NOMO-1 treated with dmso at 0.1 percent for 144 hours (cell line): ENCODE measurements around the gene ADD2.

Experiments used
- DNase-seq: peaks from one replicate; lab custom pipeline; 2025; ENCODE audit not compliant: unreplicated experiment; lab: John Stamatoyannopoulos, UW

ADD2 gene

DNA sequence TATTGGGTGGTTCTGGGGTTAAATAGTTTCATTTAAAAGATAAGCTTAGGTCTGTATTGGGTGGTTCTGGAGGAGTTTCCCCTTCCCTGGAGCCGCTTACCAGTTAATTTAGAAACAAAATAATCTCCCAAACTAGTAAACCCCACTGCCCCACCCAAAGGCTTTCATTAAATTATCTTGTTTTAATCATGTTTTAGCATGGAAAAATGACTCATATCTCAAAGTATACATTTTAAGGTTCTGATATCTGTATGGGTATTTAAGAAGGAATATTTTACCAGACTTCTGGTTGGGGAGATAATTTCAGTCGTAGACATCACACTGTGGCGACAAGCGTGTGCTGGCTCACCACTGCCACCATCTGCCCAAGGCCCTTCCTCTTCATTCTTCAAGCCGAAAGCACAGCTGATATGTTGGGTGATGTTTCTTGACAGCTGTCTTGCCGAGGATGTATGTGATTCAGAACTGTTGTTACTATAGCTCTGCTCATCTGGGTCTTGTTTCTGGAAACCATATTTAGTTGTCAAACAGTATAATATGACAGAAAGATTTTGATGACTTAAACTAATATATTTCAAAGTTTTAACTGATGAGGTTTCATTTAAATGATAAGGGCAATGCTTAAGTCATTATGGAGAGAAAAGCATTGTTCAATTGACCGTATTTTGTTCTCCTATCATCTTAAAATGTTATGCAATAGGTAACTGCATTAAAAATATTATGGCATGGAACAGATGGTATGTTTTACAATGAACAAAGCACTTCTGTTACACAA lies 17.3 kb upstream of the ADD2 start:
- DNase-seq: peak; percentile 56

DNA sequence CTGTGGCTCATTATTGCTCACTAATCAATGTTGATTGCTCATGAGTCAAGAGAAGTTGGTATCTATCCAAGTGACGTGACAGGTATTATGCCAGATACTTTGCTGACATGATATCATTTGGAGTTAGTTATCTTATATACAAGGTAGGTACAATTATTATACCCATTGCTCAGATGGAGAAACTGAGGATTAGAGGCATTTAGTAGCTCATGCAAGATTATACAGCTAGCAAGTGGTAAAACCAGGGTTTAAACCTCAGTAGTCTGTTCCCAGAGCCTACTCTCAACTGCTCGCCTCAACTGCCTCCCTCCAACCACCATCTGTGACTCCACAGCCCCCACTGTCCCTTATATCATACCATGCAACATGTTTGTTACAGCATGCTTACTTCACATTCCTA lies 16.3 kb upstream of the ADD2 start:
- no peak for DNase-seq

DNA sequence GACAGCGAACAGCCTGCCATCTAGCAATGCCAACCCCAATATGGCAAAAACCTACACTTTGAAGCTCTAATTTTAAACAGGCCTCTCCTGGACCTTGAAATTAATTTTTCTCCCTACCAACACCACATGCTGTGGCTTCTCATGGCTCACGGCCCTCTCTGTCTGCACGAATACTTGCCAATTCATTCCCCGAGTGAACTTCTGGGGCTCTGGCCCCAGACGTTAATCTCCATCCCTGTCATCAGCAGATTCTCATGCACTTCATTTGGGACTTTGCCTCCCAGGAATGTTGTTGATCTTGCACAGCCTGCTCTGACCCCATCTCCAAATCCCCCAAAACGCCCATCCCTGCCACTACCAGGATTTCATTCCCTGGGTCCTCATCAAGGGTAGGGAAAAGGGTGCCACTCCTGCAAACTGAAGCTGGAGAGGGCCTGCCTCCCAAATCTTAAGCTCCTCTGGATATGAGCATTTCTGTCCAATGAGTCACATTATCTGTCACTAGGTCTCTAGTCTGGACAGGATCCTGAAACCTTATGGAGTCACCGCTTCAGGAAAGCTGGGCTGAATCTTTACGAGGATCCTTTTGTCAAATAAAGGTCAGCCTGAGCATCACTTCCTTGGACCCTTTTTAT lies 12.0 kb upstream of the ADD2 start:
- DNase-seq: no peak

DNA sequence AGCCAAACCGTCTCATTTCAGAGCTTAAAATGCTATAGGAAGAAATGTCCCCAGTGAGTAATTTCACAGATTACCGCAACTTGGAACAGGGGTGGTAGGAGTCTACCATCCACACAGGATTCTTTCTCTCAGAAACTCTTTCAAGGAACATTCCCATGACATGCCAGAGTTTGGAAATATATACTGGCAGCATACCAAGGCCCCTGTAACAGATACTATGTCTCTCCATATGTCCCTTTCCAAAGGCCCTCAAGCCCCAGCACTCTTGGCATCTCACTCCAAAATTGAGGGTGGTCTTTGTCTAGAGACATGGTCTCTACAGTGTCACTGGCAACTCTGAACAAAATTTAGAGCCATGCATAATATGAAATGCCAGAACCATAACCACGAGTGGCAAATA lies 11.5 kb upstream of the ADD2 start:
- no peak for DNase-seq

DNA sequence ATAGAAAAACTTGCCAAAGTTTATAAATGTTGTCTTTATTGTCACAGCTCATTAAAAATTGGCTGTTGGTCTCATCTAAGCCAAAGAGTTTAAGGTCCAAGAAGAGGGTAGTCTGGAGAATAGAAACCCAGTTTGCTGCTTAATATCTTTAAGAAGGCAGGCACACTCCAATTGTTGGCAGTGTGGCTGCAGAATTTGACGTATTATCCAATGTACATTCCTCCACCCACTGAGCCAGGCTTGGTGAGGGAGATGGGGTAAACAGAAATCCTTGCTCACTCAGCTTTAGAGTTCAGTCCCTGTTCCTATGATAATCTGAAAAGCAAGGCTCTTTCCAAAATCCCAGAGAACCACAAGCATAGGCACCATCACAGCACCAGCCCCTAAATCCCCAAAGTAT lies 10.7 kb upstream of the ADD2 start:
- DNase-seq: no peak

DNA sequence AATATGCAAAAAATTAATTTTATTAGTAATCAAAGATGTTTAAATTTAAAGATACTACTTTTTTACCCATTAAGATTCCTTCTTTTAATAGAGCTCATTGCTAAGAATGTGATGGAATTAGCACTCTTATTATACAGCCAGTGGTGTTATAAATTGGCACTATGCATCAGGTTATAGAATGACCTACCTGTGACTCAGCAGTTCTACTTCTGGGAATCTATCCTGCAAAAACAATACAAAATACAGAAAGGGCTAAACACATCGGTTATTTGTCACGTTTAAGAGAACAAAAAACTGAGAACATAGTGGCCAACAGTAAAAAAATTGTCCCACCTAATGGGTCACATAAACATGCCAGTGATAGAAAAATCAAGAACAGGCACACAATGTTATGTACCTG lies 9.4 kb upstream of the ADD2 start:
- no peak for DNase-seq

DNA sequence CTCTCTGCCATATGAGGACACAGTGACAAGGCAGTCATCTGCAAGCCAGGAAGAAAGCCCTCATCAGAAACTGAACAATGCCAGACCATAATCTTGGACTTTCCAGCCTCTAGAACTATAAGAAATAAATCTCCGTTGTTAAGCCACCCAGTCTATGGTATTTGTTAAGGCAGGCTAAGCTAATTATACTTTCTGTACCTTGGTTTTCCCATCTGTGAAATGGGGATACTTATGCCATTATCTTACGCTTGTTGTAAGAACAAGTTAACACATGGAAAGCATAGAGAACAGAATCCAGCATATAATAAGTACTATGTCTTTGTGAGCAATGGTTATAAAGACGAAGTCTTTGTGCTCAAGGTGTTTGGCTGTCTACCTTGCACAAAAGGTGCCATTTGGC lies 8.3 kb upstream of the ADD2 start:
- DNase-seq: no peak

DNA sequence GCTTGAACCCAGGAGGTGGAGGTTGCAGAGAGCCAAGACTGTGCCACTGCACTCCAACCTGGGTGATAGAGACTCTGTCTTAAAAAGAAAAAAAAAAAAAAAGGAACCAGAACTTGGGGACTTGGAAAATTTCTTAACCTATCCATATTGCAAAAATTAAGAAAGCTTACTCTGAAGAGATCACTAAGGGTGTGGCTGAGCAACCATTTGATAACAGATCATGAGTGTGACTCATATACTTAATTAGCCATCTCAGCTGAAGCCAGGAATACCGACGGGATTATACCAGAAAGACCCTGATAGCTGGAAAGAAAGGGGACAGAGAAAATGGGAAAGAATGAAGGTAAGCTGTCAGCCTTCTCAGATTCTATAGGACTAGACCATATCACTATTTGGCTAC lies 7.1 kb upstream of the ADD2 start:
- no peak for DNase-seq

DNA sequence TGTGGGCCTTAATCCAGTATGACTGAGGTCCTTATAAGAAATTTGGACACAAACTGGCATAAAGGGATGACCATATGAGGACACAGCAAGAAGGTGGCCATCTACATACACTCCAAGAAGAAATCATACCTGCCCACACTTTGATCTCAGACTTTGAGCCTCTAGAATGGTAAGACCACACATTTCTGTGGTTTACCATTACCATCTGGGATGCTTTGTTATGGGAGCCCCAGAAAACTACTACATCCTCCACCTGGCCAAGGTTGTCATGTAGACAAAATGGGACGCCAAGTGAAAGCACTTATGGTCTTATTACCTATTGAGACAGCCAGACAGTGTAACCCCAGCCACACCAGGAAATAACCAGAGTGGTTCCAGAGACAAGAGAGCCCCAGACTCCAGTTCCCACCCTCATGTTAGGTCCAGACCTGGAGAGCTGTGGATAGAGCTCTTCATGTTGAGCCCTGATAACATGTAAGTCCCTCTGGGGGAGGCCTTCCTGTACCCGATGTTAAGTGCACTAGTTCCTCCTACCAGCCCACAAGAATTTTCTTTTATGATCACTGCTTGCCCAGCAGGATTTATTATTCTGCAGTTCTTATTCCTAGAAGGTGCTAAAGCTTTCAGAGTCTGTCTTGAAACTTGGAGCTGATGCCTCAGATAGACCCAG lies 4.6 kb upstream of the ADD2 start:
- no peak for DNase-seq

DNA sequence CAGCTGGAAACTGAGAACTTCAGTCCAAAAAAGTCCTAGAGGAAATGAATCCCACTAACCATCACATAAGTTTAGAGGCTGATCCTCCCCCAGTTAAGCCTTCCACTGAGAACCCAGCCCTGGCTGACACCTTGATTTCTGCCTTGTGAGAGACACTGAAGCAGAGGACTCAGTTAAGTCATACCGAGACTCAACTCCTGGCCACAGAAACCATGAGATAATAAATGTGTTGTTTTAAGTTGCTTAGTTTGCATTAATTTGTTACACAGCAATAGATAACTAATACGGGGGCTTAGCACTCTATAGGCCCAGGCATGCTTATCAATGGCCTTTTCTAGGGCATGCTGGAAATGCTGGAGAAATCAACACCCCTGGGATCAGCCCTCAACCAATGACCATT lies 3.4 kb upstream of the ADD2 start:
- DNase-seq: no peak

DNA sequence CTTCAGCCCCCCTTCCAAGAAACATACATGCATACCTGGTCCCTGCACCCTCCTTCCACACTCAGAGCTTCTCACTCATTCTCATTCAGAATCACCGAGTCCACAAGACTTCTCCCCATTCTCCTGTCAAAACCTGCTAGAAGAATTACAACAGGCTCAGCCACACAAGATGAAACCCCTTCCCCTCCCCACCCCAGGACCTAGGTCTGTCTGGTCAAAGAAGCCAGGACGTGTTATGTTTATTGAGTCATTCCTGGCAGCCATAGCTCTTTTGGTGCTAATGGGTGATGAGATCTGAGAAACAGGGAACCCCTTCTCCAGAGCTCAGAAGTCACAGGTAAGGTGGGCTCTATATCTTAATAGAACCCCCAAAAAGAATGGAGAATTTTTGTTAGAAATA lies 1.4 kb upstream of the ADD2 start:
- DNase-seq: no peak

DNA sequence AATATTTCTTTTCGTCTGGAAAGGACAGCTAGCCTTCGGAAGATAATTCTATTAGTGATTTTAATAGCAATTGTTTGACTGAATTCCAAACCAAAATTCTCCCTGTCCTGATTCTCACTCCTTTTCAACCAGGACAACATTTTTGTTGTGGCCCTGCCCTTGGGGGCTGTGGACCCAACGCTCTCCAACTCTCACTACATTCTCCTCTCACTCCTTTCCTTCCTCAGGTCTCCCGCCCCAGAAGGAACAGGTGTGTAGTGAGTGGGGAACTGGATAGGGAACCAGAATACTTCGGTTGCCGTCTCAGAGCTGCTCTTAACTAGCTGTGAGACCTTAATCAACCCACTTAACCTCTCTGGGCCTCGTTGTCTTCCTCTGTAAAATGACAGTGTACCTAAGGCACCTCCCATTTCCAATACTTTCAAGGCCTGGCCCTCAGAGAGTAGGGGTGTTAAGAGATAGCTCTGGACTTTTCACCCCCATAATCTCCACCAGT lies 638 bp upstream of the ADD2 start:
- DNase-seq: no peak

DNA sequence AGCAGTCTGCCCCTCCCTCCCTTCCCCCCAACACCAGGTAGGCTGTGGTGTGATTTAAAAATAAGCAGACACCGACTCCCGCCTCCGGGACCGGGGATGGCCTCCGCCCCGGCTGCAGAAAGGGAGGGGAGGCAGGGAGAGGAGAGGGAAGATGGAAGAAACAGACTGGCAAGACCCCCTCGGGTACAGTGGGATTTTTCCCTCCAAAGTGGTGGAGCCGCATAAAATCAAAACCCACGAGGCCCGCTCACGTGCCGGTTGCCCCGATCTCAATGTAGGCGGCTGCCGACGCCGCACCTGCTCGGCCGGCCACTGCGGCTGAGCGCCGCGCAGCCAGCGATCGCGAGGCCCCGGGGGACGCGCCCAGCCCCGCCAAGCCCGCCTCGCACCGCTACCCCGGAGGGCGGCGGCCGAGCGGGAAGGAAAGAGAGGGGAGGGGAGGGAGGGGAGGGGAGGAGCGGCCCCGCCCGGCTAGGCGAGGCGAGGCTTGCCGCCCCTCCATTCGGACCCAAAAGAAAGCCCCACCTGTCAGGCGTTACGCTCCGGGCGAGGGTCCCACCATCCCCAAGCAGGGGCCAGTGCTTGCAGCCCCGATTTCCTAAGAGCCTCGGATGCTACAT lies 811 bp downstream of the ADD2 start:
- no peak for DNase-seq

DNA sequence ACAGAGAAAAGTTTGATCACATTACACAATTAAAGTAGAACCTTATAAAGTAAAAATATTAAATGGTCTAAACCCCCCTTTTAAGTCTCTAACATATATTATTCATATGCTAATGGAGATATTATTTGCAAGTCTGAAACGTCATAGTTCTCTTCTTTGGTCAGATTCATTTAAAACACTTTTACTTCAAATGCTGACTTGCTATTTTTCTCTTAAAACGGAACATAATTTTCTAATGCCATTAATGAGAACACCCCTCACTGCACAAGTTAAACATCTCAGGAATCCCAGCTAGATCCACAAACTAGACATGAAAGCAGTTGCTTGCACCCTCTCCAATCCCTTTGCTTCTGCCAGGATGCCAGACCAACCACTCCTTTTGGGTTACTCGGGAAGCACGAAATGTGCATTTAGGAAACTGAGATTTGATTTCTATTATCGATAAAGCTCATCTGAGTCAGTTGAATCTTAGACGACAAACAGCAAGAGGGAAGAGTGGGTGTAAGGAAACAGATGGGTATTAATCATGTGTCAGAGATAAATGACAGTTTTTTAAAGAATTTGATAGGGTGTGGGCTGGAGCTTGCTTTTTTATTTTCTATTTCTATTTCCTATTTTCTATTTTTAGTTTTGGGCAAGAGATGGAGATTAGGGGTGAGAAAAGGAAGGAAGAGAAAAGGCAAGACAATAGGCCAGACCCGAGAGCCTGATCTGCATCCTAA lies 1.5 kb downstream of the ADD2 start:
- DNase-seq: no peak

DNA sequence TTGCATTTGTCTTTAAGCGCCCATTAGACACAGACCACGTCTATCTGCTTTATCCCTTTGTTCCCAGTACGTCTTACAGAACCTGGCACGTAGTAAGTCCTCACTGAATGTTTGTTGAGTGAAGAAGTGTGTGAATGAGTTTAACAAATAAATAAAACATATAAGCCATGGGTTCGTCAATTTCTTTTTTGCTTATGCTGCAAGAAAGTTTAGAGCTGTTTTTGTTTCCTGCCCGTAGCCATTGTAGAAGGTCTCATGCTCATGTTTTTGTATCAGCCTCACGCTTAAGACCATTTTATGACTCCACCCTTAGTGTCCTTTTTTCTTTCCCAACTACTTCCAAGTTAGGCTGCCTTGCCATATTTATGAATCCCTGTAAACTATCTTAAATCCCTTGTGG lies 2.5 kb downstream of the ADD2 start:
- no peak for DNase-seq

DNA sequence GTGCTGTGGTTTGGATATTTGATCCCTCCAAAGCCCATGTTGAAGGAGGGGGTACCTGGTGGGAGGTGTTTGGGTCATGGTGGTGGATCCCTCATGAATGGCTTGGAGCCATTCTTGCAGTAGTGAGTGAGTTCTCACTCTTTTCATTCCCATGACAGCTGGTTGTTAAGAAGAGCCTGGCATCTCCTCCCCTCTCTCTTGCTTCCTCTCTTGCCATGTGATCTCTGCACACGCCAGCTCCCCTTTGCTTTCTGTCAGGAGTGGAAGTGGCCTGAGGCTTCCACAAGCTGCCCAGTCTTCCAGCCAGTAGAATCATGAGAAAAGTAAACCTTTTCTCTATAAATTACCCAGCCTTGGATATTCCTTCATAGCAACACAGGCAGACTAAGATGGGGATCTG lies 8.6 kb downstream of the ADD2 start:
- no peak for DNase-seq

DNA sequence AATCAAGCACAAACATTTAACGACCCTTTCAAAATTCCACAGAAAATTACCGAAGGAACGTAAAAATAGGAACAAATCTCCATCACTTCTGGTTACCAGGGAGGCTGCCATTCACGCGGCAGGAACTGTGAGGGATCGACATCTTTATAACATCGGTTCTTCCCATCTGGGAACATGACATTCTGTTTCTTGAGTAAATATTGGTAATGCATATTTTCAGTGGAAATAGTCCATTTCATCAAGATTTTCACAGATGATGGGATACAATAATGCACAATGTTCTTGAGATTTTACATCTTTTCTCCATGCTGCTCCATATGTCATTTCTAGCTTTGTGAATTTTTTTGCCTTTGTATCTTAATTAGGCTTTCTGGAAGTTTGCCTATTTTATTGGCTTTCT lies 10.0 kb downstream of the ADD2 start:
- no peak for DNase-seq

DNA sequence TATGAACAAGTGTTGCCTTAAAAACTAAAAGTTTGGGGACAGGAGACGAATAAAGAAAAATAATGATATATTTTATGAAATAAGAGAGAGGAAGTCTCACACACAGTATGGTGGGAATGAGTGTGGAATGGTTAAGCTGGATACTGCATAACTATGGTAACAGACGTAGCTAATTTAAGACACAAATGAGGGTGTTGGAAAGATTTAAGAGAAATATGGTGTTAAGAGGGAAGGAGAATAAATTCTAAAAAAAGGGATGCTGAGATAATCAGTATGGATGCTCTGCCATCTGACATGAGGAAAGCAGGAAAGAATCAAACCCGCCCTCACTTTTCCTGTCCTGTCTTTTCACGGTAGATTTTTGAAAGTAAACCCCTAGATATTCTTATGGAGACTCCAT lies 10.6 kb downstream of the ADD2 start:
- DNase-seq: no peak

DNA sequence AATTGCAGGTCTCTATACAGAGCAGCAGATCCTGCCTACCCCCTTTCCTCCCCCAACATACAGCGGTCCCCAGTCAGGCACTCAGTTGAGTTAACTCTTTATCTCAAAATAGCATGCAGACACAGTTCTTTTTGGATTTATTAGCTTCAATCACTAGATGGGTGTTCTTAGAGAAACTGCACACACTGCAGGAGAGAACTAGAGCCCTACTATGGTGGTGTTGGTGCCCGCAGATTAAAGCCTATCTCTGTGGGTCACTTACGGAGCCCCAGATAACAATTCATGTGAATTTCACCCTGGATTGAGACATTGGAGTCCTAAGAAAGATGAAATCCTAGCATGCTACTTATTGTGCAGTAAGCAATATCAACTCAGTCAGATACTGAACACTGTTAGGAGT lies 11.9 kb downstream of the ADD2 start:
- DNase-seq: no peak

DNA sequence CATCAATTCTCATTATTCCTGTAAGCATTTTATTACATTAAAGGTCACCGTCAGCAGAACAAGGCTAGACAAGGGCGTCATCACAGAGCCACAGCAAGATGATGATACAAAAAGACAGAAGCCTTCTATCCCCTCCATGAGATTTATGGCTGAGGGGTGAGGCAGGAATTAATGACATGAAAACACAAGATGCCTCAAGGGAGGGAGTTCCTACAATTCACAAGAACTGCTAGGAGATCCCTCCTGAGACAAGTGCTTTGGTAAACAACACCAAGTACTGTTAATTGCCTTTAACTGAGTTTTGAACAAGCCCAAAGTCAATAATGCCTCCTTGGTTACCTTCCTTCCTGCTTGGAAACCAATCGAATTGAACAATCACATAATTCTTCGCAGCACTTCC lies 14.1 kb downstream of the ADD2 start:
- no peak for DNase-seq

DNA sequence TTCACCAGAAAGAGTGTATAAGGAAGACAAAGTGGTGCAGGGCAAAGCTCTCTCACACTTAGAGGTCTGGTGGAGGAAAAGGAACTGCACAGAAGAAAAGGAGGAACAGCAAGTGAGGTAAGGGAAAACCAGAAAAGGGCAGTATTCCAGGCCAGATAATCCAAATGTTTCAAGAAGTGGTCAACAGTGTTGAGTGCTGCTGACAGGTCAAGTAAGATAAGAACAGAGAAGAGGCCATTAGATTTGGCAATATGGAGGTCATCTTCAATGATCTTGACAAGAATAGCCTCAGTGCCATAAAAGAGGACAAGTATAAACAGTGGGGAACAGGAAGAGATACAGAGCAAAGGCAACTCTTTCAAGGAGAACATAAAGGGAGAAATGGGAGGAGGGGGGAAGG lies 15.0 kb downstream of the ADD2 start:
- DNase-seq: no peak
